ENCODE results near the gene SNRPA1.

The SNRPA1 gene

DNA sequence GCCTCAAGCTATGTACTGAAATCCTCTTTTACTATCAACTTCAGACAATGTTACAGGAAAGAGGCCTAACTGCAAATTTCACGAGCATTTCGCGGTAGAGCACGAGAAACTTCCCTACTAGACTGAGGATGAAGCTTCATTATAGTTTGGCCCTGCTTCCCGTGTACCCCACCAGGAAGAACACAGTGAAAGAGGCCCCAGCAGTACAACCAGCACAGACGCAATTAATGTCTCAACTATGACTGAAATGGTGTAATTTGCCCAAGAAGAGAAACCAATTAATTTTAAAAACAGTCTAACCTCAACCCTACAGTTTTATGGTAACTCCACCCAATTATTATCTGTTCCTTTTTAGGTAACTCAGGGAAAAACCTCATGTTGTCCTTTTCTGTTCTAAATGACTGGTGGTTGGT, 55.3 kb downstream of the SNRPA1 start:
- H3K27ac ChIP-seq, result no peak overlapping the region
- TF ChIP-seq, protein P1, sequence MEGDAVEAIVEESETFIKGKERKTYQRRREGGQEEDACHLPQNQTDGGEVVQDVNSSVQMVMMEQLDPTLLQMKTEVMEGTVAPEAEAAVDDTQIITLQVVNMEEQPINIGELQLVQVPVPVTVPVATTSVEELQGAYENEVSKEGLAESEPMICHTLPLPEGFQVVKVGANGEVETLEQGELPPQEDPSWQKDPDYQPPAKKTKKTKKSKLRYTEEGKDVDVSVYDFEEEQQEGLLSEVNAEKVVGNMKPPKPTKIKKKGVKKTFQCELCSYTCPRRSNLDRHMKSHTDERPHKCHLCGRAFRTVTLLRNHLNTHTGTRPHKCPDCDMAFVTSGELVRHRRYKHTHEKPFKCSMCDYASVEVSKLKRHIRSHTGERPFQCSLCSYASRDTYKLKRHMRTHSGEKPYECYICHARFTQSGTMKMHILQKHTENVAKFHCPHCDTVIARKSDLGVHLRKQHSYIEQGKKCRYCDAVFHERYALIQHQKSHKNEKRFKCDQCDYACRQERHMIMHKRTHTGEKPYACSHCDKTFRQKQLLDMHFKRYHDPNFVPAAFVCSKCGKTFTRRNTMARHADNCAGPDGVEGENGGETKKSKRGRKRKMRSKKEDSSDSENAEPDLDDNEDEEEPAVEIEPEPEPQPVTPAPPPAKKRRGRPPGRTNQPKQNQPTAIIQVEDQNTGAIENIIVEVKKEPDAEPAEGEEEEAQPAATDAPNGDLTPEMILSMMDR (conservative IDR thresholded peaks at IDR 0.05), result no peak

GRCh38 chr15:101237251-101237650, 57.8 kb downstream of the SNRPA1 start:
- TF ChIP-seq, protein P1 (conservative IDR thresholded peaks at IDR 0.05), result no peak

DNA sequence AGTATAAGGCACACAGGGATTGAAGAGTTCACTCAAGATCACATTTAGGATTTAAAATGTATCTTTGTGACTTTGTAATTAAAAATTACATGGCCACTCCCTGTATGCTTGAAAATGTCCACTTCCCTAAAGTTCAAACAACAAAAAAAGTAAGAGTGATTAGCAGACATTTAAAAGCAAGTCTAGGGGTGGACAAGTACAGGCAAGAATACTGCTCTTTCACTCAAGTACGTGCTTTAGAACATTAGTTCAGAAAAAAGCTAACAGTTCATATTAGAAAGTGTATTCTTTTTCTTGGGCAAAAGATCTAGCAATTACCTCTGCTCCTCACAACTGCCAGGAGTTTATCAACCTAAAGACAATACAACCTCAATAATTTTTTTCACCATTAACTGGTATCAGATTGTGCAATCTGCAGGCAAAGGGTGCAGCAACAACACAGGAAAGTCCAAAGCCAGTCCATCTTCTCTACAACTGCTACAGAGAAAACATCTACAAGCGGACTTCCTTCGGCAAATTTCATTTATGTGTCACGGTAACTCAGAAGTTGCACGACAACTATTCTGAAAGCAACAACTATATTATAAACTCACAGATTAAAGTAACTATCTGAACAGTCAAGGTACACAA, 61.3 kb downstream of the SNRPA1 start:
- TF ChIP-seq, protein P1 (conservative IDR thresholded peaks at IDR 0.05), result no peak
- no peak overlapping the region for H3K27ac ChIP-seq

More at GRCh38 chr15:101237251-101237650, 57.8 kb downstream of the SNRPA1 start:
- no peak overlapping the region for H3K27ac ChIP-seq

DNA sequence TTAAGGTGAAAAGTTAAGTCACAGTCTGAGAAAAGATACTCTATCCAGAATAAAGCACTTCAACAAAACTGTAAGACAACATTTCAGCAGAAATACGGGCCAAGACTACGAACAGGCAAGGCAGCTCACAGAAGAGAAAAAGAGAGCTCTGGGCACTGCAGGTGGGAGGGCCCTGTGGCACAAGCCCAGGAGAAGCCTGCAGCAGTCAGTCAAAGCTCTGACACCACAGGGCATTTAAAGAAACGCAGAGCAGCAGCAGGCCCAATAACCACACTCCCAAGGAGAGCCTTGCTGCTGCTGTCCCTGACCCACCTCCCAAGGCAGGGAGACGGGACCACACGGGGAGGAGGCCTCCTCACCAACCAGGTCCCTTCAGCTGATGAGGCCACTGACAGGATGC, 62.4 kb downstream of the SNRPA1 start:
- no peak overlapping the region for H3K27ac ChIP-seq

More for the DNA sequence above, 62.4 kb downstream of the SNRPA1 start:
- TF ChIP-seq, protein P1 (conservative IDR thresholded peaks at IDR 0.05), result no peak

Data from VCaP (cell line).